Brain microvascular endothelial cell (primary cell): ENCODE results near the gene AKNAD1.

Experiments used
- DNase-seq: peaks from one replicate; pipeline ENCODE4 v3.0.0-alpha.2; 2020
- H3K27ac ChIP-seq: fragments of 250-450 bp; sonication (Bioruptor Pico); 2 replicates; pipeline ENCODE4 v1.5.1; 2020; ENCODE audit warnings: mild to moderate bottlenecking, moderate library complexity
- H3K27me3 ChIP-seq: fragments of 250-450 bp; sonication (Bioruptor Pico); replicated peaks from 2 replicates; pipeline ENCODE4 v1.5.1; 2020; ENCODE audit warnings: mild to moderate bottlenecking
- H3K36me3 ChIP-seq: fragments of 250-450 bp; sonication (Bioruptor Pico); replicated peaks from 2 replicates; pipeline ENCODE4 v1.5.1; 2020; ENCODE audit warnings: mild to moderate bottlenecking
- H3K4me3 ChIP-seq: 2 replicates; pipeline ENCODE4 v1.5.1; 2011; ENCODE audit warnings: low read depth, mild to moderate bottlenecking, control low read depth, low read length, moderate library complexity
- in situ Hi-C: cut with HindIII; loops from 2 replicates; pipeline ENCODE4 v1.10.0; 2017; ENCODE audit warnings: low sequenced_read_pairs, low pct_ligation_motif_present
- TF ChIP-seq, protein P1 (sequence below): IDR thresholded peaks from 2 replicates; pipeline ENCODE4 v1.5.1; 2011; ENCODE audit warnings: low read depth, mild to moderate bottlenecking, moderate library complexity, low read length, control low read depth, inconsistent platforms; ENCODE audit errors: missing control alignments

AKNAD1 gene

DNA sequence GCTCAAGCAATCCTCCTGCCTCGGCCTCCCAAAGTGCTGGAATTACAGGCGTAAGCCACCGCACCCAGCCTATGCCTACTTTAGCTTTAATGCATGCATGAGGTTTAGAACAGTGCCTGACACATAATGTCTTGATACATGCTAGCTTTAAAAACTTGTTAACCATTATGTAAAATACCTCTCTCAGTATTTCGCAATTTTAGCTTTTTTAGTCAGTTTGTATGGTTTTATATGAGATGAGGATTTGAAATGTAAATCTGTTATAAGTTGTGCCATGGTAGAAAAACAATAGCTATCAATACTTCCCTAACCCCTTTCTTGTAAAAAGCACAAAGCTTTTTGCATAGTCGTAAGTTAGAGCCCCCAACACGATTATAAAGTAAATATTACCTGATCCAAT lies 4.7 kb upstream of the AKNAD1 start:
- no peak overlapping the region for H3K27ac ChIP-seq
- in situ Hi-C loops, result no loop called here

DNA sequence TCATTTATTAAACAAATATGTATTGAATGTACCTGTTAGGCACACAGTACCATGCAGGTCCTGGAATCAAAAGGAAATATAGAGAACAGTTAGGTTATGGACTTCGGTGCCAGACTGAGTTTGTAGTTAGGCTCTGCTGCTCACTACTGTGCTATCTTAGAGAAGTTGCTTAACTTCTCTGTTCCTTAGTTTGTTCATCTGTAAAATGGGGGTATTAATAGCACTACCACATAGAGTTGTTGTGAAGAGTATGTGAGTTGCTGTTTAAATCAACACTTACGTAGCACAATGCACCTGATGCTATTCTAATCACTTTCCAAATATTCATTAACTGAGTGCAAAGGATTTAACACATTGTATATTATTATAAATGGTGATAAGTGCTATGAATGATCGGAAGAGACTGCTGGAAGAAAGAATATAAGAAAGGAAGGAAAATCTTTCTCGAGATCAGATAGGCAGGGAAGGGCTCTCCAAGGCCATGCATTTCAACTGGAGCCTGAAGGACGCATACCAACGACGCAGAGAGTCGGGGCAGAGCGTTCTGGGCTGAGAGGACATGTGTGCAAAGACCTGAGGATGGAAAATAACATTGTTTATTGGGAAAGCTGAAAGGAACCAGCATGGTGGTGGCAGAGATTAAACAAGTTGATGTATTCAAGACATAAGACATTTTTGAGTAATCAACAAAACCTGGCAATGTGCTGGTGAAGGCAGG lies 3.5 kb upstream of the AKNAD1 start:
- in situ Hi-C loops, result no loop called here
- Histone ChIP-seq H3K27ac (no peak overlapping the region), H3K4me3 (no peak overlapping the region), H3K36me3 (no peaks in the 10 kb centered on the region), H3K27me3 (no peaks in the 10 kb centered on the region)
- DNase-seq, result no peak
- TF ChIP-seq, protein P1, sequence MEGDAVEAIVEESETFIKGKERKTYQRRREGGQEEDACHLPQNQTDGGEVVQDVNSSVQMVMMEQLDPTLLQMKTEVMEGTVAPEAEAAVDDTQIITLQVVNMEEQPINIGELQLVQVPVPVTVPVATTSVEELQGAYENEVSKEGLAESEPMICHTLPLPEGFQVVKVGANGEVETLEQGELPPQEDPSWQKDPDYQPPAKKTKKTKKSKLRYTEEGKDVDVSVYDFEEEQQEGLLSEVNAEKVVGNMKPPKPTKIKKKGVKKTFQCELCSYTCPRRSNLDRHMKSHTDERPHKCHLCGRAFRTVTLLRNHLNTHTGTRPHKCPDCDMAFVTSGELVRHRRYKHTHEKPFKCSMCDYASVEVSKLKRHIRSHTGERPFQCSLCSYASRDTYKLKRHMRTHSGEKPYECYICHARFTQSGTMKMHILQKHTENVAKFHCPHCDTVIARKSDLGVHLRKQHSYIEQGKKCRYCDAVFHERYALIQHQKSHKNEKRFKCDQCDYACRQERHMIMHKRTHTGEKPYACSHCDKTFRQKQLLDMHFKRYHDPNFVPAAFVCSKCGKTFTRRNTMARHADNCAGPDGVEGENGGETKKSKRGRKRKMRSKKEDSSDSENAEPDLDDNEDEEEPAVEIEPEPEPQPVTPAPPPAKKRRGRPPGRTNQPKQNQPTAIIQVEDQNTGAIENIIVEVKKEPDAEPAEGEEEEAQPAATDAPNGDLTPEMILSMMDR, result no peak

More for the DNA sequence above, 4.7 kb upstream of the AKNAD1 start:
- TF ChIP-seq, protein P1, result no peak
- Histone ChIP-seq H3K36me3 (no peaks in the 10 kb centered on the region), H3K4me3 (no peak overlapping the region), H3K27me3 (no peaks in the 10 kb centered on the region)
- DNase-seq, result no peak

DNA sequence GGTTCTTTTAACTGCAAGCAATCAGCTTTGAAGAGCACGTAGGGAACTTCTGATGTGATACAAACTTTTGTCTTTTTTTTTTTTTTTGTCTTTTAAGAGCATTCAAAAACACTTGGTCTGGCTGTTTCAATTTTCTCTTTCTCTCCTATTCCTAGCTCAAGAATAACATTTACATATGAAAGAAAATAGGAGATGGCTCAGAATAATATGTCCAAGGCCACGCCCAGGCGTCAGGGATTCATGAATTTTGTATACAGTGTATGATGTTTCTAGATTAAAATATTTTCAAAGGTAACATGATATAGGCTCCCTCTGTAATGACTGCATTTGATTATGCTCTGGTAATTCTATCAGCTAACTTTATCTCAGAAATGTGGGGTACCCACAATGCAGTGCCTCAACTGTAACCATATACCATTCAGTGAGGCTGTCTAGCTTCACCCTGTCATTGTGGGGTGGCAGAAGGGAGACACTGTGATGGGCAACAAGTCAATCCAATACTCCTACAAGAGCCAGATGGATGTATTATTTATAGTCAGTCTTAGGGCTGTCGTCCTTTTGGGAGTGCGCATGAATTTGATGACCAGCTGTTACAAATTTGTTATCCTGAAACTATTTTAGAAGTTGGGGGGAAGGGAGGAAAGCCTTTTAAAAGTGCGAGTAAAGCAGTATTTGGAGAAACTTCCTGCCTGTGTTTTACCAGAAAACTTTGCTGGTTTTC lies 1.5 kb upstream of the AKNAD1 start:
- Histone ChIP-seq H3K27ac (no peak overlapping the region), H3K36me3 (no peaks in the 10 kb centered on the region), H3K27me3 (no peaks in the 10 kb centered on the region), H3K4me3 (no peak overlapping the region)
- TF ChIP-seq, protein P1, result no peak
- no peak for DNase-seq
- in situ Hi-C loops, result no loop called here

DNA sequence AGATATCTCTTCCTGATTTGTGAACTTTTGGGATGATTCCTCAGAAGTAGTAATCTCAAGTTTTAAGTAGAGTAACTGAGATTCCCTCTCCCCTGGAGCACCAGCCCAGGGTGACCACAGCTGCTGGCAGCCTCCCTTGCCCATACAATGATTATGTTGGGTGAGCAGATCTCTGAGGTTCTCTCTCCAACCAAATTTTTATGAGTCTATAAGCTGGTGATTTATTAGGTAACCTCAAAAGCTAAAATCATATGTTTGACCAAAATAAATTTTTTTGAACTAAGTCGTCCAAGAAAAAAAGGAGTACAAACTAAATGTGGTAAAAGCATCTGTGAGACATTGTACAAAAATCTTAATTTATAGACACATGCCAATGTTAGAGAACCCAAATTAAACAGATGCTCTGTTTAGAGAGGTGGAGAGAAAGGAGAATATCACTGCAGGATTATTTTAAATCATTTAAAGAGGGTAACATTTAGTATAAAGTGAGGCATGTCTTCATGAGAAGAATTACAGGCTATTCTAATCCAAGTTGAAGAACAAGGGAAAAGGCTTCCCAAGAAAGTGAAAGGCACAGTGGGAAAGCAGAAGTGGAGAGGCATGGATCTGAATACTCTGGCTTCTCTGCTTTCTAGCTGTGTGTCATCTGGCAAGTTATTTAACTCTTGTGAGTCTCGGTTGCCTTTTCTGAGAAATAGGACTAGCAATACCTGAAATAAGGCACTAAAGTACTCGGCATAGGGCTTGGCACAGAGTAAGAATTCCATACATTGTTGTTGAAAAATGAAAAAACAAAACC lies 2.5 kb downstream of the AKNAD1 start:
- in situ Hi-C loops, result no loop called here
- no peak for DNase-seq
- H3K27ac ChIP-seq, result no peak overlapping the region

DNA sequence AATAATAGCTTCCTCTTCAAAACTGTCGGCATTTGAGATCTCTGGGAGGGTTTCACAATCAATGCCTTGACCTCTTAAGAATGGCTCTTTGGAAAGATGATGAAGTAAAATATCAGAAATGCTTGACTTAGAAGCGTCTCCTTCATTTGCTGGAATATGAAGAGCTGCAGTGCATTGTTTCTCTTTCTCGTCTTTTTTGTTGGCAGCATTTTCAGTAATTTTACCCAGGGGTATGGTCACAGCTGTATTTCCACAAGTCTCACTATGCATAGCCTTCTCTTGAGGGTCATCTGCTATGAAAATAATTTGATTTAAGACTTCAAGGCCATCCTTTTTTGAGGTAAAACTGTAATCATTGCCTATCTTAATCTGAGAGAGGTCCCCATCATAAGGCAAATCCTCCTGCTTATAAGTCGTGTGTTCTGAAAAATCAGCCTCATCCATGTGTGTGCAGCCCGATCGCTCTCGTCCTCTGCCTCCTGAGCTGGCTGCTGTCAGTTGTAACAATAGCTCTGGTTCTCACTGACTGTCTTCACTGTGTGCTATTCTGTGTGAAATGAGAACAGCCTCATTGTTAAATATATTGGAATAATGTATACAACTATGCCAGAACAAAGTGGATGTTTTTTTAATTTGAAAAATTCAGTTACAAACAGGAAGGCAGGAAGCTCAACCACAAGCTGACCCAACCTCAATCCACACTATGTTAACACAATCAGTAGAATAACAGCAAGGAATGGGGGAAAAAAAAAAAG lies 4.5 kb downstream of the AKNAD1 start:
- no peaks in the 10 kb centered on the region for H3K27me3 ChIP-seq
- no peaks in the 10 kb centered on the region for H3K36me3 ChIP-seq
- TF ChIP-seq, protein P1, result no peak
- H3K4me3 ChIP-seq, result no peak overlapping the region
- DNase-seq, result no peak
- no peak overlapping the region for H3K27ac ChIP-seq
- in situ Hi-C loops, result no loop called here

More for the DNA sequence above, 2.5 kb downstream of the AKNAD1 start:
- Histone ChIP-seq H3K4me3 (no peak overlapping the region), H3K27me3 (no peaks in the 10 kb centered on the region), H3K36me3 (no peaks in the 10 kb centered on the region)
- TF ChIP-seq, protein P1, result no peak
